ENCODE data around the gene DENND1A.

DNA sequence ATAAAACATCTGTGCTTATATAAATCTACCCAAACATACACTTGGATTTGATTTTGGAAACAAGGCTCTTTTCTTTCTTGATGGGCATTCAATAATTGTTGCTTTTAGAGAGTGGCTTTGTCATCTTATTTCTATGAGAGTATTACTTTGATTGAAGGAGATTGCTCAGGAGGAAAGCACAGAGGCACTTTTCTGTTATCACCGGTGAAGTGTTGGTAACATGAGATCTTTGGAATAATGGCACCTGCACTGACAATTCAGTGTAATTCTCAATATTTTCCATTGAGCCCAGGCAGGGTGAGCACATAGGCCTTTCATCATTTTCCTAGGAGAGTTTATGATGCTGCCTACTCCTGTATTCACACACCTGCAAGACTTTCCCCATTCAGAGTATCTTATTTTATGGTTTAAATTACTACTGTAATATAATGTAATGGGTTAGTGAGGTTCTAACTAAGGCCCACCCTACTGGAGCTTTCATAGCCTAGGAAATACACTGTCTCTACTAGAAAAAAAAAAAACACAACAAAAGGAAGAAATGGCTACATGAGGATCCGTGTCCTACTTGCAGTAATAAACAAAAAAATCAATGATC is 244.3 kb downstream of the DENND1A start:
- TF ChIP-seq, protein P1, sequence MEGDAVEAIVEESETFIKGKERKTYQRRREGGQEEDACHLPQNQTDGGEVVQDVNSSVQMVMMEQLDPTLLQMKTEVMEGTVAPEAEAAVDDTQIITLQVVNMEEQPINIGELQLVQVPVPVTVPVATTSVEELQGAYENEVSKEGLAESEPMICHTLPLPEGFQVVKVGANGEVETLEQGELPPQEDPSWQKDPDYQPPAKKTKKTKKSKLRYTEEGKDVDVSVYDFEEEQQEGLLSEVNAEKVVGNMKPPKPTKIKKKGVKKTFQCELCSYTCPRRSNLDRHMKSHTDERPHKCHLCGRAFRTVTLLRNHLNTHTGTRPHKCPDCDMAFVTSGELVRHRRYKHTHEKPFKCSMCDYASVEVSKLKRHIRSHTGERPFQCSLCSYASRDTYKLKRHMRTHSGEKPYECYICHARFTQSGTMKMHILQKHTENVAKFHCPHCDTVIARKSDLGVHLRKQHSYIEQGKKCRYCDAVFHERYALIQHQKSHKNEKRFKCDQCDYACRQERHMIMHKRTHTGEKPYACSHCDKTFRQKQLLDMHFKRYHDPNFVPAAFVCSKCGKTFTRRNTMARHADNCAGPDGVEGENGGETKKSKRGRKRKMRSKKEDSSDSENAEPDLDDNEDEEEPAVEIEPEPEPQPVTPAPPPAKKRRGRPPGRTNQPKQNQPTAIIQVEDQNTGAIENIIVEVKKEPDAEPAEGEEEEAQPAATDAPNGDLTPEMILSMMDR (IDR thresholded peaks at IDR 0.05) = no peak
- TF ChIP-seq EZH2phosphoT487 (IDR thresholded peaks at IDR 0.05) (no peak), EZH2 (IDR thresholded peaks at IDR 0.05) (no peak)
